IPS-20b (cell line): ENCODE data around the gene ITGB8.
"Not testable (repeated sequence)": the region's sequence is repeated elsewhere in the genome, so short reads cannot be mapped to it uniquely, and the experiment has no call there.

Experiments
- H3K27ac ChIP-seq: one replicate; pipeline ENCODE4 v1.5.1; 2013; ENCODE audit warnings: low read length
- H3K27me3 ChIP-seq: 2 replicates; pipeline ENCODE4 v1.6.1; 2013; ENCODE audit warnings: mild to moderate bottlenecking, low read length, inconsistent platforms; ENCODE audit not compliant: insufficient read depth
- H3K36me3 ChIP-seq: 2 replicates; pipeline ENCODE4 v1.6.1; 2013; ENCODE audit warnings: low read depth, mild to moderate bottlenecking, inconsistent platforms, low read length, moderate library complexity; ENCODE audit not compliant: insufficient read depth
- H3K4me1 ChIP-seq: 2 replicates; pipeline ENCODE4 v1.6.1; 2013; ENCODE audit warnings: mild to moderate bottlenecking, control low read depth, inconsistent platforms, low read length, moderate library complexity; ENCODE audit not compliant: insufficient read depth
- H3K4me3 ChIP-seq: 2 replicates; pipeline ENCODE4 v1.5.1; 2013; ENCODE audit warnings: mild to moderate bottlenecking, low read length, inconsistent platforms
- H3K9ac ChIP-seq: 2 replicates; pipeline ENCODE4 v1.6.1; 2013; ENCODE audit warnings: low read depth, mild to moderate bottlenecking, inconsistent platforms, low read length, moderate library complexity
- H3K9me3 ChIP-seq: 2 replicates; pipeline ENCODE4 v1.6.1; 2013; ENCODE audit warnings: mild to moderate bottlenecking, low read depth, low read length, inconsistent platforms; ENCODE audit not compliant: insufficient read depth

The ITGB8 gene

DNA sequence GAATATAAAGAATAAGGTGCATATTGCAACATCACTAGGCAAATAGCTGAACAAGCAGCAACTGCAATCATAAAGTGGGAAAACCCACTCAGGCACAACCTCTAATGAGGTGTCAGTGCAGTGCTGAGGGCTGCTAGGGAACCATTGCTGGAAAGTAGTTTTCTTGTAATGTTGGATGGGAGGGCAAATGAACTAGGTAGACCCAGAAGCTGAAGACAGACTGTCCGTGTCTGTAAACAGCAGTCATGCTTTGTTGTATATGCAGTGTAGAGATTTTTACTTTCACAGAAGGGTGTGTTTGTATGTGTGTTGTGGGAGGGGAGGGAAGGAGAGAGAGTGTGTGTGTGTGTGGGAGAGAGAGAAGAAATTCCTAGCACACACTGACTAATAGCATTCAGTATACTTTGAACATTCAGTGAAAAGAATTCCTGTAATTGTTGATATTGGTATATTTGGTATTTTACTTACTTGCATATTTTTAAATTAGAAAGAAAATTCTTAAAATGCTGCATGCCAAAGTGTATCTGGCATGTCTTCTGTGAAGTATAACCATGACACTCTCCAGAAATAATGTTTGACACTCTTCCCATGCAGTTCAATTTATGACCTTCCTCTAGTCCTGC lies 28.8 kb downstream of the ITGB8 start:
- no peaks in the 10 kb centered on the region; the same call in 1 of the 2 replicates for H3K4me1 ChIP-seq
- H3K36me3 ChIP-seq: no peaks in the 10 kb centered on the region; the same call in 1 of the 2 replicates
- H3K27ac ChIP-seq: no peak overlapping the region
- no peaks in the 10 kb centered on the region for H3K27me3 ChIP-seq
- H3K9me3 ChIP-seq: no peaks in the 10 kb centered on the region
- H3K9ac ChIP-seq: no peak overlapping the region
- H3K4me3 ChIP-seq: no peak overlapping the region

DNA sequence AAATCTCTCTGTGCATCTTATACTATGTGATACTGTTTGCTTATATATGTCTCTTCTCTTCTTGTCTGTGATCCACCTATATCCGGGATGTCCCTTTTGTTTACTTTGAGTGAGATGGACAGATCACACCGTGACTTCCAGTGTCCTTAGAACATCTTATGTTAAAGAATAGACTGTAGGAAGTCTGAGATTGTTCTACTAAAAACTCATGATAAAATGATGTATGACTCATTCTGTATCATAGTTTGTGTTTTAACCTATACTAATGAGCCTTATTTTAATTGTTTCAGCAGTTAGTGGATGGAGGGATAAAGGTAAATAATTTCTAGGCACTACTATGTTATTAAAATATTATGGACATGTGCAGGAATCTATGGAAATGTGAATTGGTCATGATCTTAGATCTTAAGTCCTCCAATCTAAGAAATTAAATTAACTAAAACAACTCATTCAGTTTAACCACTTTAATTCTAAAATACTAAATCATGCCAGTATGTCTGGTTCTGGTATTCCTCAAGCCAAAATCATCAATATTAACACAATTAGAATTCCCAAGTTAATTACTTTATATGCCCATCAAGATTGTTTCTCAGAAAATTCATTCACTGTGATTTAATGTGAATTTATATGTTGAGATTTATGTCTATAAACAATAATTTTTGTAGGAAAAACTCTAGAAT lies 32.0 kb downstream of the ITGB8 start:
- Histone ChIP-seq H3K9me3 (no peaks in the 10 kb centered on the region), H3K27me3 (no peaks in the 10 kb centered on the region), H3K9ac (no peak overlapping the region), H3K4me1 (no peaks in the 10 kb centered on the region), H3K4me3 (no peak overlapping the region), H3K36me3 (peaks cover 5% of the 10 kb centered on the region), H3K27ac (no peak overlapping the region)

- Histone ChIP-seq H3K9me3 (no peaks in the 10 kb centered on the region), H3K9ac (no peak overlapping the region), H3K36me3 (peaks cover 12% of the 10 kb centered on the region), H3K4me3 (no peak overlapping the region), H3K27me3 (no peaks in the 10 kb centered on the region), H3K27ac (no peak overlapping the region), H3K4me1 (no peaks in the 10 kb centered on the region)
These were observed 34.0 kb downstream of the ITGB8 start for GRCh38 chr7:20364571-20365196.

GRCh38 chr7:20365486-20365885 lies 34.8 kb downstream of the ITGB8 start:
- H3K9ac ChIP-seq: no peak overlapping the region
- no peaks in the 10 kb centered on the region for H3K4me1 ChIP-seq
- no peaks in the 10 kb centered on the region for H3K27me3 ChIP-seq
- H3K9me3 ChIP-seq: no peaks in the 10 kb centered on the region
- H3K27ac ChIP-seq: no peak overlapping the region
- peaks cover 12% of the 10 kb centered on the region for H3K36me3 ChIP-seq
- H3K4me3 ChIP-seq: no peak overlapping the region

DNA sequence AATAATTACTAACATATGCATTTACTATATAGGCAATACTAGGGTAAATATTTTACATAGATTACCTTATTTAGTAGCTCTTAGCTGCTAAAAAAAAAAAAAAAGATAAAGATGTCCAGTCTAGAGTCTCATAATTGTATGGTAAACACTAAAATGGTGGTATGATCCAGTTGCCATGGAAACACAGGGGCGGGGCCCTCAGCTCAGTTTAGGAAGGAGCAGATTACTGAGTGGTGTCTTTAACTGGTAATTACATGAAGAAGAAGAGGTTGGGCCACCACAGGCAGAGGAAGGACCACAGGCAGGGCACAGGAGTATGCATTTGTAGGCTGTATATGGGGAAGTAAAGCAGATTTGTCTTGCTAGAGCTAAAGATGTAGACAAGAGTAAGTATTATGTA lies 43.7 kb downstream of the ITGB8 start:
- Histone ChIP-seq H3K9ac (no peak overlapping the region), H3K4me1 (no peaks in the 10 kb centered on the region), H3K27me3 (no peaks in the 10 kb centered on the region), H3K9me3 (no peaks in the 10 kb centered on the region), H3K36me3 (0 out of 2 replicates have a peak, but pooled peaks cover under 1% of the 10 kb centered on the region), H3K4me3 (no peak overlapping the region), H3K27ac (no peak overlapping the region)

DNA sequence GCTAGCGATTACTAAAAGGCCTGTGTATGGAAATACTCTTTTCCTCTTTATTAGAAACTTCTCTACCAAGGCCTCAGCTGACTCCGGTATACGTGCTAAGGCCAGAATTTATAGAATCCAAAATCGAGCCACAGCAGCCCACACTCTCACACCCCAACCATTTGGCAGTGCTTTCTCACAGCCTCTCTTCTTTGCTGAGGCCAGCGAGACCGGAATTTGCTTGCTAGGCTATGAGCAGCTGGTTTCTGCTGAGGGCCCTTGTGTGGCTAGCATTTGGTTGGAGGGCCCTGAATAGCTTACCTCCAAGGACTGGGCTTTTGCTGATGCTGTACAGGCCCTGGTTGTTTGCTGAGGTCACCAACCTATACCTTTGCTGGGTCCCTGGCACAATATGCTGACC lies 46.1 kb downstream of the ITGB8 start:
- Histone ChIP-seq H3K27ac (no peak overlapping the region), H3K4me1 (no peaks in the 10 kb centered on the region)

DNA sequence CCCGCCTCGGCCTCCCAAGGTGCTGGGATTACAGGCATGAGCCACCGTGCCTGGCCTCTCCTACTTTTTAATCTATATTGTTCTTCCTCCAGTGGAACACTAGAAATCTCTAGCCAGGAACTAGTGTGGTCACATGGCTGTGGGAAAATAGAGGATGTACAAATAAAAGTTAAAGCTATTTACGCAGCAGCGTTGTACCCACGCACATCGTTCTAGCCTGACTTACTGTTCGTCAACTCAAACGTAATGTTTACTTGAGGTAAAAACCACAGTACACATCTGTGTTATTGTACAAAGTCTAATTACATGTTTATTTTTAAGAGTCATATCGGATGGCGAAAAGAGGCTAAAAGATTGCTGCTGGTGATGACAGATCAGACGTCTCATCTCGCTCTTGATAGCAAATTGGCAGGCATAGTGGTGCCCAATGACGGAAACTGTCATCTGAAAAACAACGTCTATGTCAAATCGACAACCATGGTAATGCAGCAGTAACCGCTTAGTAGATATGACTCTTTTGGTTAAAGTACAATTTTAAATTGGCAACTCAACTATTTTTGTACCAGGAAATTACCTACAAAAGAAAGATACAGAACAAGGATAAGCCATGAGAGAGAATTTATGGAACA lies 50.8 kb downstream of the ITGB8 start:
- Histone ChIP-seq H3K27me3 (no peaks in the 10 kb centered on the region), H3K9ac (no peak overlapping the region), H3K4me3 (no peak overlapping the region), H3K27ac (no peak overlapping the region), H3K36me3 (peaks cover 25% of the 10 kb centered on the region; the same call in 1 of the 2 replicates), H3K4me1 (no peaks in the 10 kb centered on the region), H3K9me3 (no peaks in the 10 kb centered on the region)

More for the DNA sequence above, 46.1 kb downstream of the ITGB8 start:
- no peaks in the 10 kb centered on the region for H3K9me3 ChIP-seq
- peaks cover 13% of the 10 kb centered on the region; the same call in 1 of the 2 replicates for H3K36me3 ChIP-seq
- no peak overlapping the region for H3K4me3 ChIP-seq
- H3K27me3 ChIP-seq: no peaks in the 10 kb centered on the region
- H3K9ac ChIP-seq: no peak overlapping the region

GRCh38 chr7:20383351-20383750 lies 52.7 kb downstream of the ITGB8 start:
- no peaks in the 10 kb centered on the region for H3K27me3 ChIP-seq
- no peak overlapping the region for H3K4me3 ChIP-seq
- no peak overlapping the region for H3K27ac ChIP-seq
- peaks cover 25% of the 10 kb centered on the region; the same call in 1 of the 2 replicates for H3K36me3 ChIP-seq
- no peaks in the 10 kb centered on the region for H3K9me3 ChIP-seq
- H3K9ac ChIP-seq: no peak overlapping the region
- H3K4me1 ChIP-seq: no peaks in the 10 kb centered on the region

GRCh38 chr7:20385126-20385525 lies 54.4 kb downstream of the ITGB8 start:
- H3K27me3 ChIP-seq: no peaks in the 10 kb centered on the region
- peaks cover 24% of the 10 kb centered on the region; the same call in 1 of the 2 replicates for H3K36me3 ChIP-seq
- H3K4me3 ChIP-seq: no peak overlapping the region
- H3K9me3 ChIP-seq: no peaks in the 10 kb centered on the region
- no peak overlapping the region for H3K27ac ChIP-seq
- H3K9ac ChIP-seq: no peak overlapping the region
- H3K4me1 ChIP-seq: no peaks in the 10 kb centered on the region

GRCh38 chr7:20388084-20388483 lies 57.4 kb downstream of the ITGB8 start:
- Histone ChIP-seq H3K36me3 (peaks cover 5% of the 10 kb centered on the region; the same call in 1 of the 2 replicates), H3K9ac (no peak overlapping the region), H3K27ac (no peak overlapping the region), H3K27me3 (no peaks in the 10 kb centered on the region), H3K4me3 (no peak overlapping the region), H3K9me3 (no peaks in the 10 kb centered on the region), H3K4me1 (no peaks in the 10 kb centered on the region)

DNA sequence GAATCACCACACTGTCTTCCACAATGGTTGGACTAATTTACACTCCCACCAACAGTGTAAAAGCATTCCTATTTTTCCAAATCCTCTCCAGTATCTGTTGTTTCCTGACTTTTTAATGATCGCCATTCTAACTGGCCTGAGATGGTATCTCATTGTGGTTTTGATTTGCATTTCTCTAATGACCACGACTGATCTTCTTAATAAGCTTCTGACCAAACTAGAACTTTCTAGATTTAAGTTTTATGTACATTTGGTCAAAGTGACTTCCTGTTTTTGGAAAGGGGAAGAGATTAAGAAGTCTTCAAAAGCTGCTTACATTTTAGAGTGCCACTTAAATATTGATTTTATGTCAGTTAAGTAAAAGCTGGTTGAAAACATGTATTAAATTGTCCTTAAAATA lies 58.5 kb downstream of the ITGB8 start:
- H3K4me1 ChIP-seq, H3K4me3 ChIP-seq, H3K27me3 ChIP-seq, H3K27ac ChIP-seq, H3K9ac ChIP-seq, H3K9me3 ChIP-seq, H3K36me3 ChIP-seq: not testable (repeated sequence)
